Stimulated activated CD4-positive, alpha-beta T cell treated with anti-CD3 and anti-CD28 coated beads, Interleukin-15, amount 100 ng/mL, for 24 hours (primary cell): ENCODE measurements around the gene MRPL42.
"Not testable (repeated sequence)": the region's sequence is repeated elsewhere in the genome, so short reads cannot be mapped to it uniquely, and the experiment has no call there.

Experiments
- DNase-seq: peaks from one replicate; pipeline ENCODE4 v3.0.0-alpha.2; 2020

The MRPL42 gene

DNA sequence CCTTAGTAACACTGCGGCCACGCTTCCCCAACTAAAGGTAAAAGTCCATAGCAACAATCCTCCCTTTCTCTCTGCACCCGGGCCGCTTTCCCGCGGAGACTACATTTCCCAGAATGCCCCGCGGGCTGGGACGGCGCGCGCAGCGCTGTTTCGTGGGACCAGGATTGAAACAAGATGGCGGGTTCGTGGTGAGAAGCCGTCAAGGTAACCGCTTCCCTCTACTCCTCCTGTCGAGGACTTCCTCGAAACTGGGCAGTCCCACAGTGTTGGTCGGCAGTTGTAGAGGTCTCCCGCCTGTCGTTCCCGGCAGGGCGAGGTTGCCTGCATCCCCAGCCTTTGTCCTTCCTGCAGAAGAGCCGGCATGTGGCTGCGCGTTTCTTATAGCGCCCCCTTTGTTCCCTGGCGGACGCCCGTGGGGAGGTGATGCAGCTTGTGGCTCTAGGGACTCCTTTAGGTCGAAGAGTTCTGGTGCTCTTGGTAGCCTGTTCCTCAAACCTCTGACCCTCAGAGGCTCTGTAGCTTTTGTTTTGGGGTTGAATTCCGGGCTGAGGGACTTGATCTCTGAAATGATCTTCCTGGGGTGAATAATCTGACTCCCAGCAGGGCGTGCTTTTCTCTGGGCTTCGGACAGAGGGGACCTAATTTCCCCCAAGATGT lies at the start of gene MRPL42:
MRPL42 (plus strand) TSS at position 164 of the 657 bp plus-strand sequence. CDS start 1,772 bp downstream, outside the sequence.
- DNase-seq = peak; percentile 93

GRCh38 chr12:93417967-93418480 lies 49.3 kb upstream of the MRPL42 start:
- no peak for DNase-seq

- no peak for DNase-seq
Observed at GRCh38 chr12:93419388-93420034, 47.8 kb upstream of the MRPL42 start.

DNA sequence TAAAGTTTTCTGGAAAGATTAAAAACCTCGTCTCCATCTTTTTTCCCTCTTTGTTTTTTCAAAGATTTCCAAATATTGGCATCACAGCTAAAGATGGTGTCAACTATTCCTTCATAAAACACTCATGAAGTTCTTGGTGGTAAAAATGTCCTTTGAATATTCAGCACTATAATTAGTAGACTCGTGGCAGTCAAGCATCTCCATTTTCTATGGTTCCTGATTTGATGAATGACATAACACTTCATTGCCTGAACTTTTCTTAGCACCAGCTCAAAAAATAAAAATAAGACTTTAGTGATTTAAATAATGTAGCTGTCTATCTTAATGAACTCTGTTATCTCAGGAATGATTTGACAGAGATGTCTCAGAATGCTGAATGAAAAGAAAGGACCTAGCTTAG lies 45.3 kb upstream of the MRPL42 start:
- no peak for DNase-seq

DNA sequence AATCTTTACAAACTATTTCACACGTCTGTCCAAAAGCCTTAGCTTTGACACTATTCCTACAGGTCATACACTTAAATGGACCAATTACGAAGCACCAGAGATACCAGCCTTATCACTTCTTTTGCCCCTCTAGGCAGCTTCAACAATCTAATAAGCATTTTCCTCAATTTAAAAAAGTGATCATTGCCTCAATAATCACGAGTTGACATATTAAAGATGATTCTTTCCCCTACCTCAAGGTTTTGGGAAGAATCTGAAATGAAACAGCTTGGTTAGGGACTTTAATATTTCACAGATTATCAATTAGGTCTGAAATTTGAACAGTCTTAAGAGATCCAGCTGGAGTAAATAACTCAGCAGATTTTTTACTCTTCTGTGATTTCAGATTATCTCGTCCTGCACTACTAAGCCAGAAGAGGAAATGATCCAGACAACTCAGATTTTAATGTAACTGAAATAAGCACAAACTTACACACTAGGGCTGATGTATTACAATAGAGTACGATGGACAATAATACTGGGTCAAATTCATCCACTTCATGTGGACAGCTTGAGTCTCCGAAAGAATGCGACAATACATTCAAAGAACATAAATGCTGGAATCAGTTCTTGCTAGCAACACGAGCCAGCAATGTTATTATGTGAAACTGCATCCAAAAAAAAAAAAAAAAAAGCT lies 41.4 kb upstream of the MRPL42 start:
- DNase-seq = no peak

DNA sequence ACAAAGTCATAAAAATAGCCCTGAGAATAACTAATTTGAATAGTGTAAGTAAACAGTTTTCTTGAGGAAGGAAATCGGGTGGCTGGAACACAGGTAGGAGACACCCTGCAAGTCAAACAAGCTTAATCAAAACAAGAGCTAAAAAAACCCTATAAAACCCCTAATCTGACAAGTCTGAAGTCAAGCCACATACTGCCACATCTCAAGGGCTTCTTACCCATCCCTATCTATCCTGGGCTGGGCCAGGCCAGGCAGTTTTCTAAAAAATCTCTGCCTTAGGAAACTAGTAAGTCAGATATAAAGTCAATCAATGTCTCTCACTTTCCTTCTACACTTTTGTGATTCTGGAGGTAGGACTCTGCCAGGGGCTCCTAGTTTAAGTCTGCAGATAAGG lies 40.9 kb upstream of the MRPL42 start:
- no peak for DNase-seq

GRCh38 chr12:93427779-93428564 lies 39.3 kb upstream of the MRPL42 start:
- no peak for DNase-seq

- no peak for DNase-seq
Observed at GRCh38 chr12:93429448-93429847, 37.9 kb upstream of the MRPL42 start.

DNA sequence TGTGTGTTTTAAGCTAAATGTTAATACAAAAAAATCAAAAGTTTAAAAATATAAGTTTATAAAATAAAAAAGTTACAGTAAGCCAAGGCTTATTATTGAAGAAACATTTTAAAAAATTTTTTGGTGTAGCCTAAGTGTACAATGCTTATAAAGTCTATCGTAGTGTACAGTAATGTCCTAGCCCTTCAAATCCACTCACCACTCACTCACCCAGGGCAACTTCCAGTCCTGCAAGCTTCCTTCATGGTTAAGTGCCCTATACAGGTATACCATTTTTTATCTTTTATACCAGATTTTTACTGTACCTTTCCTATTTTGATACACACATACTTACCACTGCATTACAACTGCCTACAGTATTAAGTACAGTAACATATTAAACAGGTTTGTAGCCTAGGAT lies 37.5 kb upstream of the MRPL42 start:
- DNase-seq = no peak

- DNase-seq = no peak
Observed at GRCh38 chr12:93430280-93430679, 37.0 kb upstream of the MRPL42 start.

DNA sequence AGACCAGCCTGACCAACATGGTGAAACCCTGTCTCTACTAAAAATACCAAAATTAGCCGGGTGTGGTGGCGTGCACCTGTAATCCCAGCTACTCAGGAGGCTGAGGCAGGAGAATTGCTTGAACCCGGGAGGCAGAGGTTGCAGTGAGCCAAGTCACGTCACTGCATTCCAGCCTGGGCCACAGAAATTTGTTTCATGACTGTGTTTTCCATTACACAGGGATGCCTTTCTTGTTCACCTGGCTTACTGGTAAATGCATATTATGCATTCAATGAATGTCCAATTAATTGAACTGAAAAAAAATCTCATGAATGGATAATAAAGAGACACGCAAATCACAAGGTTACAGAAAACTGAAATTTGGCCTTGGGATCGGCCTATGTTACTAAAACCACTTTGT lies 35.3 kb upstream of the MRPL42 start:
- not testable (repeated sequence) for DNase-seq

GRCh38 chr12:93434256-93434865 lies 33.0 kb upstream of the MRPL42 start:
- DNase-seq = no peak

DNA sequence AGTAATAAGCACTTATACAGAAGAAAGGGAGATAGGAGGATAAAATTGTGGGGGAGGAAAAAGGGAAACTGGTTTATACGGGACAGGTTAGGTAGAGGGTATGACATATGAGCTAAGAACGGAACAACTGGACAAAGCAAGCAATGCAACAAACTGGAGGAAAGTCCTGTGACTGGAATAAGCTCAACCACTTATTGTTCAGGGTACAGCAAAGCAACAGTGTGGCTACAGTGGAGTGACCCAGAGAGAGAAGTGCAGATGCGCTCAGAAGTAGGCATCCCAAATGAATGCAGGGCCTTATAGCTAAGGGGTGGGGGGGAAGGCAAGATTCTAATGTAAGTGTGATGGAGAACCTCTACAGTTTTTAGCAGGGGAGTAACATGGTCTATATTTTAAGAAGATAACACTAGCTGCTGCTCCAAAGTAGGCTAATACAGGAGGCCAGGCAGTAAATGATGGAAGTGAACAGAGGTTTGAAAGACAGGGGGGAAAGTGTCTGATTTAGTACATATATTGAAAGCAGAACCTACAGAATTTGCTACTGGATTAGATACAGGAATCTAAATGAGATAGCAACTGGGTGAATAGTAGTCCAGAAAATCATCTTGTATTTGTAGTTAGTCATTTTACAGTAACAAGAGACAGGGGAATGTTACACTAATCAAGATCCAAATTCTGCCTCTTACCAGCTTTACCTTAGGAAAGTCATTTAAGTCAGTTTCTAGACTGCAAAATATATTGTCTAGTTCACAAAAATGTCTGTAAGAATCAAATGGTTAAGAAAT lies 28.9 kb upstream of the MRPL42 start:
- DNase-seq = no peak

GRCh38 chr12:93440043-93440835 lies 27.1 kb upstream of the MRPL42 start:
- DNase-seq = no peak

GRCh38 chr12:93441081-93441616 lies 26.2 kb upstream of the MRPL42 start:
- DNase-seq = peak; percentile 48

- peak; percentile 98 for DNase-seq
Observed at GRCh38 chr12:93441617-93442410, 25.5 kb upstream of the MRPL42 start, which contains the start of gene UBE2N. UBE2N (minus strand) TSS chr12:93441947; CDS start chr12:93441884, 63 bp downstream.

GRCh38 chr12:93442411-93443340 lies 24.6 kb upstream of the MRPL42 start:
- DNase-seq = no peak

- DNase-seq = no peak
Observed at GRCh38 chr12:93443576-93443975, 23.7 kb upstream of the MRPL42 start.
